Measurements from ENCODE around the gene TIMP2.
A peak's percentile ranks its signal among the peaks of the same experiment; 100 is the strongest.

Gene TIMP2

GRCh38 chr17:78836420-78837021, 88.7 kb downstream of the TIMP2 start:
- no peak for DNase-seq (ENCODE audit: low spot score)

GRCh38 chr17:78834571-78834970, 90.6 kb downstream of the TIMP2 start:
- no peak for DNase-seq (ENCODE audit: low spot score)

GRCh38 chr17:78832541-78832810, 92.7 kb downstream of the TIMP2 start:
- no peak for DNase-seq (ENCODE audit: low spot score)

GRCh38 chr17:78831688-78832540, 93.3 kb downstream of the TIMP2 start:
- no peak for DNase-seq (ENCODE audit: low spot score)

- no peak for DNase-seq (ENCODE audit: low spot score)
These were observed 95.7 kb downstream of the TIMP2 start for GRCh38 chr17:78829477-78829876.

- DNase-seq (ENCODE audit: low spot score), result peak; percentile 60
These were observed 96.6 kb downstream of the TIMP2 start for GRCh38 chr17:78828470-78829185.

- DNase-seq (ENCODE audit: low spot score), result no peak
These were observed 98.2 kb downstream of the TIMP2 start for GRCh38 chr17:78826836-78827509.

GRCh38 chr17:78826421-78826820, 98.8 kb downstream of the TIMP2 start:
- DNase-seq (ENCODE audit: low spot score), result peak; percentile 13

- DNase-seq (ENCODE audit: low spot score), result no peak
These were observed 99.5 kb downstream of the TIMP2 start for GRCh38 chr17:78825696-78826095.

- no peak for DNase-seq (ENCODE audit: low spot score)
These were observed 100.9 kb downstream of the TIMP2 start for GRCh38 chr17:78824240-78824639.

GRCh38 chr17:78823282-78824046, 101.7 kb downstream of the TIMP2 start:
- no peak for DNase-seq (ENCODE audit: low spot score)

- no peak for DNase-seq (ENCODE audit: low spot score)
These were observed 102.6 kb downstream of the TIMP2 start for GRCh38 chr17:78822552-78822951.

- DNase-seq (ENCODE audit: low spot score), result no peak
These were observed 103.2 kb downstream of the TIMP2 start for GRCh38 chr17:78821961-78822360.

GRCh38 chr17:78820841-78821240, 104.3 kb downstream of the TIMP2 start:
- no peak for DNase-seq (ENCODE audit: low spot score)

- no peak for DNase-seq (ENCODE audit: low spot score)
These were observed 105.1 kb downstream of the TIMP2 start for GRCh38 chr17:78819806-78820792.

- no peak for DNase-seq (ENCODE audit: low spot score)
These were observed 105.8 kb downstream of the TIMP2 start for GRCh38 chr17:78819402-78819801.

- no peak for DNase-seq (ENCODE audit: low spot score)
These were observed 106.3 kb downstream of the TIMP2 start for GRCh38 chr17:78818932-78819331.

GRCh38 chr17:78818152-78818846, 106.9 kb downstream of the TIMP2 start:
- DNase-seq (ENCODE audit: low spot score), result no peak

GRCh38 chr17:78817123-78817522, 108.1 kb downstream of the TIMP2 start:
- DNase-seq (ENCODE audit: low spot score), result no peak

- DNase-seq (ENCODE audit: low spot score), result no peak
These were observed 109.5 kb downstream of the TIMP2 start for GRCh38 chr17:78815696-78816095.

Measured in kidney tubule cell (primary cell).